HK-2 (cell line): Measurements from ENCODE around the gene SLC7A5.
"Not testable (repeated sequence)": the region's sequence is repeated elsewhere in the genome, so short reads cannot be mapped to it uniquely, and the experiment has no call there.

Experiments
- DNase-seq: peaks from one replicate; pipeline ENCODE4 v3.0.0-alpha.2; 2018; ENCODE audit not compliant: unreplicated experiment

SLC7A5 gene

DNA sequence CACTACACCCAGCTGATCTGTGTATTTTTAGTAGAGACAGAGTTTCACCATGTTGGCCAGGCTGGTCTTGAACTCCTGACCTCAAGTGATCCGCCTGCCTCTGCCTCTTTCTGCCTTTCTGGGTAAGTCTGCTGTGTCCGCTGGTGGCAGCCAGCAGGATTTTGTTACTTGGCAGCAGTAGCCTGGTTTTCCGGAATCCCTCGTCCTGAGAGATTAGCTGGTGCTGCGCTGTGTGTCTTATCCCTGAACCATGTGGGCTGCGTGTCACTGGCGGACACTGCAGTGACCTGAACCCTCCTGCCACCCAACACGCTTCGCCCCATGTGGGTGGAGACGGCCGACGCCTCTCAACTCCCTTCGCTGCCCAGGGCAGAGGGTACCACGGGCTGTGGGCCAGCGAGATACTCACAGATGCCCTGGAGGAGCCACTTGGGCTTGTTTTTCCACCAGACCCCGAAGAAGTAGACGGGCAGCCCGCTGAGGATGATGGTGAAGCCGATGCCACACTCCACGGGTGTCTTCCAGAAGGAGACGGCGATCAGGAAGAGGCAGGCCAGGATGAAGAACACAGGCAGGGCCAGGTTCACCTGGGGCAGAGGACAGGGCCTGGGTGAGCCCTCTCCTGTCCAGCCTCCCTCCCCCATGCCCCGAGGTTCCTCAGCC lies 35.2 kb downstream of the SLC7A5 start:
- DNase-seq: no peak

DNA sequence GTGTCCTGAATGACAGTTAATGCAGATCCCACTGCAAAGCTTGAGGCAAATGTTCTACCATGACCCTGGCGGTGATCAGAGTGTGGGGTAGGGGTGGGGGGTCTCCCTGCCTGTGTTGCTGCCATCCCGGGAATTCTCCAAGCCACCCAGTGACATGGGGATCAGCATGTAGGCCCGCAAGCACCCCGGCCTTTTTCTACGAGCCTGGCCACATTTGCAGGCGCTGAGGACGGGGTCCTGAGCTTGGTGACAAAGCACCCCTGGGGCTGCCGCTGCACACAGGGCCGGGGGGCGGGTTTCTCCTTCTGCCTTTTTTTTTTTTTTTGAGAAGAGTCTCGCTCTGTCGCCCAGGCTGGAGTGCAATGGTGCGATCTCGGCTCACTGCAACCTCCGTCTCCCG lies 35.8 kb downstream of the SLC7A5 start:
- DNase-seq: no peak

DNA sequence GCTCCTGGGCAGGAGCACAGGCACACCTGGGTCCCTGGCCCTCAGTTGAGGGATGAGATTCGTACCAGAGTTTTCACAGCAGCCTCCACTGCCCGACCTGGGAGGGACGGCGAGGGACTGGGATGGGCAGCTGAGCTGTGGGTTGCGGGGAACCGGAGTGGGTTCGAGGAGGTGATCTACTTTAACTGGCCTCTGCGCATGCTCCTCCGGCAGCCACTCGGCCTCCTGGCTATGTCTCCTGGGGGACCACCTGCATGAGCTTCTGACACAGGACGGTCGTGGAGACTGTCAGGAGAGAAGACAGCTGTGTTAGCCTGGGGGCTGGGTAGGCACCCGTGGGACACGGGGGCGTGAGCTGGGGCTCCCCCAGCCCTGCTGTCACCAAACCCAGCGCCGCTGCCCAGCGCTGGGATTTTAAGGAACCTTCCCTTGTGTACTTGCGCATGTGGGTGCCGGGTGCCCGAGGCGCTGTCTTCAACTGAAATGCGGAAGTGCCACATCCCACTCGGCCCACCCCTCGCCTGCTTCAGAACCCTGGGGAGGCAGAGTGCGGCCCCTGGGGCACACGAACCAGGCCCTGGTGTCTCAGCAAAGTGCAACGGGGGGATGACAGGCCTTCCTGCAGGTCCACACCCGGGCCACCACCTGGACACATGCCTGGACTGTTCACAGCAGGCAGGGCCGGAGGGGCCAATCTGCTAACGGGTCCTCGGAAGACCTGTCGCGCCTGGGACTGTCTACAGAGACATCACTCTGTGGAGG lies 36.4 kb downstream of the SLC7A5 start:
- DNase-seq: no peak

DNA sequence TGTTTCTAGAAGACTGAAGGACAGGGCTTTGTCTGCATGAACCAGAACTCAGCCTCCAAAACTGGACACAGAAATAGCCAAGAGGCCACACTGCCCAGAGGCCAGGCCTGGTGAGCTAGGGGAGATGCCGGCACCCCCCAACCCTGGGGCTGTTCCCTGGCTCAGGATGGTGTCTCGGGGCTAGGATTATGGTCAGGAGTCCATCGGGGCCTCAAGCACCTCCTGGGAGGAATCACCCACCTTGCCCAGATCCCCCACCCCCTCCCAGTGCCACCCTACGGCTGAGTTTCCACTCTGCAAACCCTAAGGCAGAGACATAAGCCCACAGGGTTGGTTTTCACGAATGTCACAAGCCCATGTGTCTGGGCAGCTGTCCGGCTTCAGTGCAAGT lies 37.2 kb downstream of the SLC7A5 start:
- DNase-seq: no peak

DNA sequence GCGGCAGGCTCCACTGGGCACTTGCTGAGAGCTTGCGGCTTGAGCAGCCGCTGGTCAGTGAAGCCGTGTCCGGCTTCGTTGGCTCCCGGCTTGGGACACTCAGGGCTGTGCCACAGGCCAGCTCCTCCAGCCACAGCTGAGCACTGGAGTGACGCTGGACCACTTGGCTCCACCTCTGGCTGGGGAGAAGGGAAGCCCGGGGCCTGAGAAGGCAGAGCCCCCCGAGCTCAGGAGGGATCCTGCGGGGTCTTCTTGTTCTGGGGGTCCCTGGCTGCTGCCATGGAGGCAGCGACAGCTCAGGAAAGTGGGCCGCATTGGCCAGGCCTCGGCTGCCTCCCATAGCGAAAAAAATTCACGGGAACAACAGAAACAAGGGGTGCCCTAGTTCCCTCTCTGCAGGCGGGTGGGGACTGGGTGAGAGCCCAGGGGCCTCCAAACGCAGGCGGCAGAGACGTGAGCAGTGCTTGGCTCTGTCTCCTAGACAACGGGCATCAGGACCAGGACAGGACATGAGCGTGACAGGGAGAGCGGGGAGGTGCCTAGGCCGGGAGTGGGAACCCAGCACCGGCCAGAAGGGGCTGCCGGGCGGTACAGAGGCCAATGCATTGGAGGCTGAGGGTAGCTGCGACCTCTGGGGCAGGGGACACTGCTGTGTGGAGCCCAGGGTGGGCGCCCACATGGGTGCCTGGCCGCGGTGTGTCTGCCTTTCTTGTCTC lies 37.7 kb downstream of the SLC7A5 start:
- no peak for DNase-seq

DNA sequence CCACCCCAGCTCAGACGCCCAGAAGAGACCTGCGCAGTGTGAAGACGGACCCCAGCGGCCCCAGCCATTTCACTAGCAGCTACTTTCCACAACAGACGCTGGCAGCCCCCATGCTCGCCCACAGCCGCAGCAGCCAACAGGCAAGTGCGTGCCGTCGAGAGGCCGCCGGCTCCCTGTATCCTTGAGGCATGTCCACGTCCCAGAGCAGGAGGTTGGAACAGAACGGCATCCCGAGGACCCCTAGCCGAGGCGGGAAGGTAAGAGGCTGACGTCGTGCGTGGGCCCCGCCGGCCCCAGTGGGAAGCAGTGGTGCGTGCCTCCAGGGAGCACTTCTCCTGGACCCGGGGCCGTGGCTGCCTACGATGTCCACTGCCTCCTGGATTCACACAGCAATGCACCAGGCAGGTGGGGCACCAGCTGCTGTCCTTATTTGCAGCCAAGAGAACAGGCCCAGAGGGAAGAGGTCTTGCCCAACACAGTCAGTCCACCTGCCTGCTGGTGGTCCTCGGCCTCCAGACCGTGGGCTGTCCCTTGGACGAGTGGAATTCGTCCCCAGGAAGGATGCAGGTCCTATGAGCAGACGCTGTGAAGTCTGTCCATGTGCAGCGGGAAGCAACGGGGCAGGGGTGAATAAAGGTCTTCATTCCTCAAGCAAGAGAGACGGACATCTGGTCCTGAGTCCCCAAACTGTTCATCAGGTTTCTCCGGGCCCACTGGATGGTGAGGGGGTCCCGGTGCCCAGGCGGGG lies 38.5 kb downstream of the SLC7A5 start:
- DNase-seq: no peak

DNA sequence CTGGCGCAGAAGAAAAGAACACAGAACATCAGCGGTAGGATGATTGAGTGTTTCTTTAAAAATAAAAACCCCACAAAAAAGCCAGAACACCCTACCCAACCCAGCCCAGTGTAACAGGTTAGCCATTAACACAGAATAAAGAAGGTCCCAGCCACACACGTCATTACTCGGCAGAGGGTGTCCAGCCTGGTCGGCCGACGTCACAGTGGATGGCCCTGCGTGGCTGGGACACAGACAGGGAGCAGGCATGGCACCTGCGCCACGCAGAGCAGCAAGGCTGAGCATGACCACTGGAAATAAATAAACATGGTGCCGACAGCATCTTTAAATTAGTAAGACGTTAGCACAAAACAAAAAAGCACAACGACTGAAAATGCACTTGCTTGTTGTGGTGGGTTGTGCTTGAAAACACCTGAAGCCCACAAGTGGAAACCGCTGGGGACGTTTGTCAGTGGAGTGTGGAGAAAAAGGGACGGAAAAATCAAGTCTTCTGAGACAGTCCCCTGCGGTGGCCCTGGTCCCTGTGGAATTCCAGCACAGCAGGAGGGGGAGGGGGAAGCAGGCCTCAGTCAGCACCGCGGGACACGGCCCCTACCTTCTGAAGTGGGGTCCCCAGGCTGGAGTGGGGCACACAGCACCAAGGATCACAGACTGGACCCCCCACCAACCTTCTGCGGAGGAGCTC lies 39.2 kb downstream of the SLC7A5 start:
- no peak for DNase-seq

DNA sequence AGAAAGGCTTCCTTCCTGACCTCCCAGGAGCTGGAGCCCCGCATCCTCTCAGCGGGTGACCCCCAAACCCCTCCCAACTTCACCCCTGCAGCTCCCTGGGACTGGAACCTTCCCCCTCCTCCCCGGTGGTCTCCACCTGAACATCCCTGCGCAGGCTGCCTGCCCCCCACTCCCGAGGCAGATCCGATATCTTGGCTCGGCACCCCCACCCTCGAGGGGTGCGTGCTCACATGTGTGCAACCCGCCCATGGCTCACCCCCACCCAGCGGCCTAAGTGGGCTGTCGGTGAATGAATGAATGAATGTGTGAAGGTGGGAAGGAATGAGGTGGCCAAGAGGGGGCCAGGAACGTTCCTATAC lies 39.7 kb downstream of the SLC7A5 start:
- no peak for DNase-seq

DNA sequence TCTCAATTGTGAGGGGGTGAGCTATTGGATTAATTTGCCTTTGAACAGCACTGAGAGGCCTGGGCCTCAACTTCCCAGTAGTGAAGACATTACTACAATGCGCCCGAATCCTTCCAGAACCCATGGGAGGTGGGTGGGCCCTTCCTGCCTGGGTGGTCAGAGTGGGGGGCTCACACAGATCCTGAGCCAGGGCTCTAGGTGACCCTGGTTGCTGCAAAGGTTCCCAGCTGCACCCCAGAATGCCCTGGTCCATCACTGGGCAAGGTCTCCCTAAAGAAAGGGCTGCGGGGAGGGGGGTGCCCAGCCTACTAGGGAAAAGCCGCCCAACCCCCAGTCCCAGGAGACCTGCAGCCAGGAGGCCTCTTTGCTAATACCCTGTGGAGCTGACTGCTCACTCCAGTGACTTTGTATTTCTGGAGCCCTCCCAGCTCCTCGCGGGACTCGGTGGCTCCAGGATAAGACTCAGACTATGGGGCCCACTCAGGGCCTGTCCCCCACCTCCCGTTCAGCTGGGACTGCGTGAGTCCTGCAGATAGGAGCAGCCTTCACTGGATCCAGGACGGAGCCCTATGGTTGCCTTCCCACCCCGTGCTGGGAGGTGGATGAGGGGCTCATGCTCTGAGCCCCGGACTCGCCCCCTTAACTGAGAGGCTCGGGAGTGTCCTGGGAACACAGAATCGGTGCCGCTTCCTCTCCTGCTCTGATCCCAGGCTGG lies 40.2 kb downstream of the SLC7A5 start:
- DNase-seq: no peak

DNA sequence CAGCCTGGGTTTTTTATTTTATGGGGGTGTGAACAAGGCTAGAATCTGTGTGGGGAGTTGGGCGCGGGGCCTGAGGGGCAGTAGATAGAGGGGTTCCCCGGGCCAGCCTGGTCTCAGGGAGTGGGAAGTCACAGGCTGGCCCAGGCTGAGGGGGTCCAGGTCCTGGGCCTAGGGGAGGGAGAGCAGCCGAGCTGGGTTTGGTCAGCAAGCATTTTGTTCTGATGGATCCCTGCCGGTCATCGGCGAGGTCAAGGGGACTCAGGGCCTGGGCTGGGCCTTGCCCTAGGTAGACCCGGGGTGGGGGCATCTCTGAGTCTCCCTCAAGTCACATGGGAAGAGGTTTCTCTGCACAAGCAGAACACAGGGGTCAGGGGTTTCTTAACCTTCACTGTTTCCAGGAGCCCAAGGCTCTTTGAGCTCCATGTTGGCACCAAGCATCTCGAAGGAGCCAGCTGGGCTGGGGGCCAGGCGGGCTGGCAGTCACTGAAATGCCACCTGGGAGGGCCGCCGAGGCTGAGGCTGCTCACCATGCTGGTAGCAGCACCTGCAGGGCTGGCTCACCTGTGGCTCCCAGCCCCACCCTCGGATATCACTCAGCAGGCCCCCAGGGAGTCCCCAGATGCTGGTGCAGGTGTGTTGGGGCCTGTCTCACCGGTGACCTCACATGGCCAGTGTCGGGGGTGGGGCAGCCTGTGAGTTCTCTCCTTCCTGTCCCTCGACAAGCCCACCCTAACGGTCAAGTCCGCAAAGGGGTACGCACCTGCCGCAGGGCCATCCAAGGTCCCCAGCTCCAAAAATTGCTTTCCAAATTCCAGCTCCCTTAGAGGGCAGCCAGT lies 41.0 kb downstream of the SLC7A5 start:
- no peak for DNase-seq

DNA sequence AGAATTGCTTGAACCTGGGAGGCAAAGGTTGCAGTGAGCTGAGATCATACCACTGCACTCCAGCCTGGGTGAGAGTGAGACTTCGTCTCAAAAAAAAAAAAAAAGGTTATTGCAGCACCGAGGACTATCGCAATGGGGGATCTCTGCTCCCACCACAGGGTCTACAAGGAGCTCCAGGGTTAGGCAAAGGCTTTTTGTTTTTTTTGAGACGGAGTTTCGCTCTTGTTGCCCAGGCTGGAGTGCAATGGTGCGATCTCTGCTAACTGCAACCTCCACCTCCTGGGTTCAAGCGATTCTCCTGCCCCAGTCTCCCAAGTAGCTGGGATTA lies 41.8 kb downstream of the SLC7A5 start:
- DNase-seq: not testable (repeated sequence)

DNA sequence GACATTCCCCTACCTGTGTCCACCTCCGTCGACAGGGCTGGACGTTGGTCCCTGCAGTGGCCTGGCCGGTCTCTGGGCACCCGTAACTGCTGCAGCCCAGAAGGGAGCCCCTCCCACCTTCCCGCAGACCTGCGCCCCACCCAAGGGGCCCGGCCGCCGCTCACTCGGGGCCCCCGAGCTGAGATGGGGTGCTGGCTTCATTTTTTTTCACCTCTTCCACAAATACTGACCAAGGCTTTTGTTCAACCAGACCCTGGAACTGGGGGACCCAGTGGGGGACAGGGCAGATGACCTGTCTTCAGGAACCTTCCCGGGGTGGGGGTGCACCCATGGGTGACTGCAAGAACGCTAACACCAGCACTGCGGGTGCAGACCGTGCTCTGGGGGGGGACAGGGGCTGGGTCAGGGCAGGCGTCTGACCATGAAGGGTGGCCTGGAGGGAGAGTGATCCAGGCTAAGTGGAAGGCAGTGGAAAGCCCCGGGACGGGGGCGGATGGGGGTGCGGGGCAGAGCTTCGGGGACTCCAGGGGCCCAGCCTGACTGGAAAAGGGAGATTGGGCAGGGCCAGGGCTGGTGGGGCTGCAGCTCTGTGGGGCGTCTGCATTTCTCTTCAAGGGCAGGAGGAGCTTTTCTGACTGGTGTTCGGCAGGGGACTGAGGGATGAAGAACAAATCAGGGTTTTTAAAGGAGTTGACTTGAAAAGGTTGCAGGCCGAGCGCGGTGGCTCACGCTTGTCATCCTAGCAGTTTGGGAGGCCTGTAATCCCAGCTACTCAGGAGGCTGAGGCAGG lies 42.3 kb downstream of the SLC7A5 start:
- DNase-seq: no peak

DNA sequence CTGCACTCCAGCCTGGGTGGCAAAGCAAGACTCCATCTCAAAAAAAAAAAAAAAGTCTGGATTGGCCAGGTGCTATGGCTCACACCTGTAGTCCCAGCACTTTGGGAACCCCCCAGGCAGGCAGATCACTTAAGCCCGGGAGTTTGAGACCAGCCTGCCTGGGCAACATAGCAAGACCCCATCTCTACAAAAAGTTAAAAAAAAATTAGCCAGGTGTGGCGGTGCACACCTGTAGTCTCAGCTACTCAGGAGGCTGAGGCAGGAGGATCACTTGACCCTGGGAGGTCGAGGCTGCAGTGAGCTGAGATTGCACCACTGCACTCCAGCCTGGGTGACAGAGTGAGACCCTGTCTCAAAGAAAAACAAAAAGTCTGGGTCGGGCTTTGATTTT lies 42.9 kb downstream of the SLC7A5 start:
- not testable (repeated sequence) for DNase-seq

DNA sequence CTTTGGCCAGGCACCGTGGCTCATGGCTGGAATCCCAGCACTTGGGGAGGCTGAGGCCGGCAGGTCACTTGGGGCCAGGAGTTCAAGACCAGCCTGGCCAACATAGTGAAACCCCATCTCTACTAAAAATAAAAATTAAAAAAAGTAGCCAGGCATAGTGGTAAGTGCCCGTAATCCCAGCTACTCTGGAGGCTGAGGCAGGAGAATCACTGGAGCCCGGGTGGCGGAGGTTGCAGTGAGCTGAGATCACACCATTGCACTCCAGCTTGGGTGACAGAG lies 43.5 kb downstream of the SLC7A5 start:
- not testable (repeated sequence) for DNase-seq

DNA sequence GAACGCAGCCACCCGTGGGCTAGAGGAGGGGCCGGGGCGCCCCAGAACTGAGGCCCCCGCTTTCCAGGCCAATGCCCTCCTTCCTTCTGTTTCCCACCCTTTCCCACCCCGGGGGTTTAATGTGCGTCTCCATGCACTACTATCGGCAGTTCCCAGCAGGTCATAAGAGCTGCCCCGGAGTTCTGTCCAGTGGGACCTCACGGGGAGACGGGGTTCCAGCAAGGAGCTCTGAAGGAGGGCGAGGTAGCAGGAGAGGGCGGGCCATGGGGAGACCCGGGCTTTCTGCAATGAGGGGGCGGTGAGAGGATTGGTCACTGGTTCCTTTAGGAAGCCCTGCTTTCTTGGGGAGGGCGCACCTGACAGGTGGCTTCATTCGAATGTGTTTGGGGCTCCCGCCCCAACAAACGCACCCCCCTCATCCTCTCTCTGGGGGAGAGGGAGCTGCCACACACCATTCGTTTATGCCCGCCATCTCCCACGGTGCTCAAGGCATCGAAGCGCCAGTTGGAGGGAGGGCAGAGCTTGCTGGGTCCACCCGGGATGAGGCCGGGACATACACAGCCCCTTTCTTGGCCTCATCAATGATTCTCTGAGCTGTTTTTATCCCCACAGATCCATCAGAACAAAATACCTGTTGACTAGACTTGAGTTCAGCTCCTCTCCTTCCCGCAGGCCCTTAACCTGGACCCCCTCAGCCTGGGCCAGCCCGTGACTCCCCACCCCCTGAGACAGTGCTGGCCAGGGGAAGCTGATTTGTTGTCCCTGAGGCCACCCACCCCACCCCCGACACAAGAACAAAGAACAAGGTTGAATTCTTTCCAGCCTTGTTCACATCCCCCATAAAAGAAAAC lies 44.1 kb downstream of the SLC7A5 start:
- DNase-seq: no peak

DNA sequence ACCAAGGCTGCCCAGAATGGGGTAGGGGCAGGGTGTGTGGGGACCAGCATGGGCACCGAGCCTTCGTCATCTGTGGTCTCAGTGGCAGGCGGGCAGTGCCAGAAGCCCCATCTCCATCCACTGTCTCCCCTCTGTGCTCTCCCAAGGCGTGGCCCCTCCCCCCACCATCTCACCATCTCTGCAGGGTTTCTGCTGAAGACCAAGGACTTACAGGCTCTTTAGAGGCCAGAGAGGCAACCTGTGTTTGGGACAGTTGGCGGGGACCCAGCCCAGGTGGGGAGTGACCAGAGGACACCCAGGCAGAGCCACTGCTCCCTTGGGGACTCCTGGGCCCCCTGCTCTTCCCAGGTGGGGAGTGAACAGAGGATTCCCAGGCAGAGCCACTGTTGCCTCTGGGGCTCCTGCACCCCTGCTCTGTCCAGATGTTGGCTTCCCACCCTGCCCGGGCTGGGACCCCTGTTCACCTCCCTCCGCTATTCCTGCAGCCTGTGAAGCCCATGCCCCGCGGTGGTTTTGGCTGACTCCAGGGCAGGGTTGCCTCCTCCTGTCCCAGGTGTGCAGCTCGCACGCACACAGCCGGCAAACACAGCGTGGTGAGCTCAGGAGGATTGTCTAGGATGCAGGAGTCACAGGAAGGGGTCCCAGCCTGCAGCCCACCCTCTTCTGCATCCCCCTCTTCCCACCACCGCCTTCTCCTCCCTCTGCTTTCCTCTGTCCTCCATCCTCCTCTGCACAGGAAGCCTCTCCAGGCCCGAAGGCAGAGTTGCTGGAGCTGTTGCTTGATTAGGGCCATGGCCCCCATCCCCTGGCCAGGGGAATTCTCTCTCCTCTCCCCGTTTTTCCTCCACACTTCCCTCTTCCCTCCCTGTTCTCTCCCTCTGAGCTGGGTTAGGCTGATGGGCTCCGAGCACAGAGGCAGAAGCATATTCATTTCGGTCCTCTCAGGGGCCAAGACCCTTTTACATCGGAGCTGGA lies 45.0 kb downstream of the SLC7A5 start:
- no peak for DNase-seq

DNA sequence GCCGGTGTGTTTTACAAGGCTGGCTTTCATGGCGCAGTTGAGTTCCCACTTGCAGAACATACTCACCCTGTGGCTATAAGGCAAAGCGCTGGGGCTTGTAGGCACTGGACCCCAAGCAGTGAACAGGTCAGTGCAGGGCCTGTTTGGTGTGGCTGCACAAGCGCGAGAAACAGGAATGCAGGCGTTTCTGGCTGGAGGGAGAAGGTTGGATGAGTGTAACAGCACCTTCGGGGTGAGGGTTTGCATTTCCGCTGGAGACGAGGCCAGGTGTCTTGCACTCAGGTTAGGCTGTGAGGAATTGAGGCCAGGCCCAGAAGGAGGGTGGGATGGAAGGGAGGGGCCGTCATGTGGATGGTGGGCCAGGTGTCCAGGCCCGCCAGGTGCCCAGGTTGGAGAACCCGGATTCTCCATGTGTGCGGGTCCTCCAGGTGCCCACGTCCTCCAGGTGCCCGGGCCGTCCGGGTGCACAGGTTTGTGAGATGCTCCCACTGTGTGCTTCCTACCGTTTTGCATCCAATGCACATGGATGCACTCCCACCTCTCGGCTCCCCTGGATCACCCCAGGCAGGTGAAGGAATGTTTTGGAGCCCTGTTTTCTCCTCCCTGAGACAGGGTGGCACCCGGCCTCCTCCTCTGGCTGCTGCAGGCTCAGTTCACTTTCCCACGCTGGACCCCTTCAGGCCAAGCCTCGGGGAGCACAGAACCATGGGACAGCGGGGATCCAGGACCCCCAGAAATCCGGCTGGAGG lies 46.0 kb downstream of the SLC7A5 start:
- DNase-seq: no peak
